GM18508 (cell line): ENCODE results near the gene PPFIA1.
"Not testable (repeated sequence)": the region's sequence is repeated elsewhere in the genome, so short reads cannot be mapped to it uniquely, and the experiment has no call there.

ENCODE experiments used
- ATAC-seq: cut with Tn5 transposase; IDR thresholded peaks from one replicate; pipeline ENCODE4 v1.9.1; 2021; ENCODE audit warnings: moderate number of reproducible peaks; ENCODE audit not compliant: insufficient read depth, unreplicated experiment

PPFIA1 gene

GRCh38 chr11:70407814-70408213, 137.3 kb downstream of the PPFIA1 start:
- ATAC-seq, result no peak

- not testable (repeated sequence) for ATAC-seq
Observed at GRCh38 chr11:70408326-70408725, 137.8 kb downstream of the PPFIA1 start.

- ATAC-seq, result no peak
Observed at GRCh38 chr11:70409437-70409836, 138.9 kb downstream of the PPFIA1 start.

GRCh38 chr11:70409871-70410270, 139.4 kb downstream of the PPFIA1 start:
- no peak for ATAC-seq

- ATAC-seq, result no peak
Observed at GRCh38 chr11:70410276-70411205, 140.1 kb downstream of the PPFIA1 start.

GRCh38 chr11:70411713-70412452, 141.4 kb downstream of the PPFIA1 start:
- ATAC-seq, result no peak

GRCh38 chr11:70413151-70413550, 142.7 kb downstream of the PPFIA1 start:
- no peak for ATAC-seq

GRCh38 chr11:70414341-70415100, 144.0 kb downstream of the PPFIA1 start:
- ATAC-seq, result no peak

- no peak for ATAC-seq
Observed at GRCh38 chr11:70415191-70415590, 144.7 kb downstream of the PPFIA1 start.

- ATAC-seq, result no peak
Observed at GRCh38 chr11:70415642-70416395, 145.3 kb downstream of the PPFIA1 start.

- no peak for ATAC-seq
Observed at GRCh38 chr11:70416881-70417280, 146.4 kb downstream of the PPFIA1 start.

- ATAC-seq, result no peak
Observed at GRCh38 chr11:70418130-70418529, 147.6 kb downstream of the PPFIA1 start.

- ATAC-seq, result no peak
Observed at GRCh38 chr11:70419307-70420007, 149.0 kb downstream of the PPFIA1 start.

GRCh38 chr11:70420008-70420464, 149.5 kb downstream of the PPFIA1 start:
- no peak for ATAC-seq

GRCh38 chr11:70420496-70420895, 150.0 kb downstream of the PPFIA1 start:
- ATAC-seq, result no peak

GRCh38 chr11:70421123-70421522, 150.6 kb downstream of the PPFIA1 start:
- no peak for ATAC-seq

- ATAC-seq, result no peak
Observed at GRCh38 chr11:70422692-70423522, 152.4 kb downstream of the PPFIA1 start.
